AG09309 (cell line): ENCODE measurements around the gene CLIC6.

Source experiments
- DNase-seq: peaks from one replicate; pipeline ENCODE4 v3.0.0-alpha.2; 2010; ENCODE audit warnings: low read depth
- H3K4me3 ChIP-seq: 2 replicates; pipeline ENCODE4 v1.5.1; 2011; ENCODE audit warnings: mild to moderate bottlenecking, low read depth, low read length, moderate library complexity; ENCODE audit not compliant: control insufficient read depth
- CTCF ChIP-seq: IDR thresholded peaks from 2 replicates; pipeline ENCODE4 v1.5.1; 2011; ENCODE audit warnings: mild to moderate bottlenecking, low read depth, low read length, inconsistent platforms; ENCODE audit not compliant: insufficient read depth, control insufficient read depth; ENCODE audit errors: missing control alignments

Gene CLIC6

GRCh38 chr21:34730194-34730593 lies 61.4 kb downstream of the CLIC6 start:
- H3K4me3 ChIP-seq: no peak overlapping the region
- DNase-seq: no peak
- no peak for TF ChIP-seq CTCF

DNA sequence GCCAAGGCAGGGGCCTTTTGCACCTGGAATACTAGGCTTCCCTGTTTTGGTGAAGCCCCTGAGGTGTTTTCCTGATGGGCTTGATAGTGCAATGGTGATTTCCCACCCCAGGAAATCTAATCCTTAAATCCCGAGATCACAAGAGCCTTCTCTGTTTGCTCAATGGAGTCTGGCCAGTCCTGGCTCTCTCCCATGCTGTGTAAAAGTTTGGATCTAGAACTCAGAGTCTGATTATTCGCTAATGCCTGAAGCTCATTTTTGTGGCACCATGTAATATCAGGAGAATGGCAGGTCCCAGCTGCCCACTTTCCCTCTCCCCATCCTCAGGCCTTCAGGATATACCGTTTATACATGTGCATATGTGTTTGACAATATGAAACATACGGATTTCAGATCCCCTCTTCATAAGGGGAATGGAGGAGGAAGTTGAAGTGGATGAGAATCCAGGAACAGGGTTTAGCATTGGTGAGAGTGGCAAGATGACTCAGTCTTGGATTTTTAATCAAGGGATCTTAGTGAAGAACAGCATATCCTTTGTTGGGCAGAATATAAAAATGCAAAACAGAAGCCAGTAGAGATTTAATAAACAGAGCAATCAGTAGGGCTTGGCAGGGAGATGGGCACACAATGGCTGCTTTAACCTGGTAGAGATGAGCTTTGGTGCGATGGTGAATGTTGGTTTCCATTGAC lies 62.1 kb downstream of the CLIC6 start:
- TF ChIP-seq CTCF: no peak
- no peak for DNase-seq

GRCh38 chr21:34732388-34732821 lies 63.6 kb downstream of the CLIC6 start:
- DNase-seq: no peak
- no peak for TF ChIP-seq CTCF
- no peak overlapping the region for H3K4me3 ChIP-seq

More for the DNA sequence above, 62.1 kb downstream of the CLIC6 start:
- H3K4me3 ChIP-seq: no peak overlapping the region

DNA sequence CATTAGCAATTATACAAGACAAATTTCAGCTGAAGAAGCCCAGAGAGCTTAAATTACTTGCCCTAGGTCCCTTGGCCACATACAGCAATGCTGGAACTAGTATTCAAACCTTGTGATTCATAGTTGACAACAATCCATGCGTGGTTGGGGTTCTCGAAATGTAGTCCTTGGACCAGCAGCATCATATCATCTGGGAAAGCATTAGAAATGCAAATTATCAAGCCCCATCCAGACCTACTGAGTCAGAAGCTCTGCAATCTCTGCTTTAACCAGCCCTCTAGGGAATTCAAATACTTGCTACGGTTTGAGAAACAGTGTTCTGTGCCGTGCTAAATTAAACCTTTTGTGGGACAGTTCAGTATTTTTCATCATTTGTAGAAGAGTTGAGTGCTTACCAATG lies 65.1 kb downstream of the CLIC6 start:
- no peak overlapping the region for H3K4me3 ChIP-seq
- TF ChIP-seq CTCF: no peak
- peak; percentile 57 for DNase-seq

DNA sequence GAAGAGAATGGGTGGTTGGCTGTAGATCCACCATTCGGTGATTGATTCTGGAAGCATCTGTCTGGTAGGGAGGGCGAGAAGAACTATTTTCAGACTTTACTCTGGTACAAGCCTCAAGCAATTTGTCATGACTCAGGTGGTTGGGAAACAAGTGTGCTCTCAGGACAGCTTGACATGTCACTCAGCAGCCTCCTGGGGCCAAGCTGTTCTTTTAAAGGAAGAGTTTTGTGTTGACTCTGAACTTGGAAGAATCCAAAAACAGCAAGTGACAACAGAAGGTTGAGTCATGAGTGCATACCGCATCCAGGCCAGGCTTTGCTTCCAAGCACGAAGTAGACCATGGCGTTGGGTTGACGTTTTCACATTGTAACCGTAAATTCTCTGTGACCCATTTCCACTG lies 65.9 kb downstream of the CLIC6 start:
- no peak for TF ChIP-seq CTCF
- H3K4me3 ChIP-seq: no peak overlapping the region
- DNase-seq: no peak

- TF ChIP-seq CTCF: no peak
- DNase-seq: peak; percentile 18
- no peak overlapping the region for H3K4me3 ChIP-seq
These were observed 67.5 kb downstream of the CLIC6 start for GRCh38 chr21:34736116-34736874.
